Thyroid gland (tissue), 4 donors: ENCODE results near the gene YES1. TPM values are rescaled to one million over a fixed set of nuclear protein-coding genes. Genes with fewer than 3 reads are reported as not detected.

Source experiments
- DNase-seq, 2 donors: peaks; one replicate each; pipeline ENCODE4 v3.0.0-alpha.2; 2019
- H3K27ac ChIP-seq, 3 donors: fragments of 200-600 bp; sonication (generic); 1 replicate in 2 of 3; 2 replicates in 1 of 3; pipeline ENCODE4 v1.5.1; 2016 to 2019; ENCODE audit warnings: mild to moderate bottlenecking in 1 of 3, moderate library complexity in 1 of 3
- H3K27me3 ChIP-seq: fragments of 200-600 bp; sonication (generic); one replicate; pipeline ENCODE4 v1.5.1; 2019
- H3K36me3 ChIP-seq, 2 donors: fragments of 200-600 bp; sonication (generic); one replicate each; pipeline ENCODE4 v1.5.1; 2016 to 2019
- H3K4me1 ChIP-seq, 2 donors: fragments of 200-600 bp; sonication (generic); one replicate each; pipeline ENCODE4 v1.5.1; 2017 to 2019
- H3K4me3 ChIP-seq, 3 donors: fragments of 200-600 bp; sonication (generic); replicated peaks in 1 of 3; 1 replicate in 2 of 3; 2 replicates in 1 of 3; pipeline ENCODE4 v1.5.1; 2016; ENCODE audit warnings: mild to moderate bottlenecking in 1 of 3
- H3K9me3 ChIP-seq: fragments of 200-600 bp; sonication (generic); one replicate; pipeline ENCODE4 v1.5.1; 2017
- POLR2A ChIP-seq, 2 donors: fragments of 450-650 bp; IDR thresholded peaks; one replicate each; pipeline ENCODE4 v1.6.1; 2017; ENCODE audit warnings: antibody characterized with exemption in 2 of 2, mild to moderate bottlenecking in 2 of 2, moderate library complexity in 1 of 2
- WGBS, 2 donors: methylation state at CpG; one replicate each; pipeline ENCODE4 v1.1.5; 2017; 5-methylcytosine and 5-hydroxymethylcytosine counted together
- intact Hi-C: fragments of 100-400 bp; cut with DNase I; formaldehyde crosslinking; loops from one replicate; pipeline ENCODE4 v1.15.1; 2023
- total RNA-seq, 4 donors: library from RNA; depleted of rRNA; stranded (reverse); fragments of >200 nt; gene quantifications; one replicate each; pipeline ENCODE4 v1.2.3, GENCODE V29; 2016
- TF ChIP-seq, protein P1 (sequence below), 6 experiments: fragments of 200-600 bp in 3 of 6; fragments of 450-650 bp in 3 of 6; sonication (generic) in 3 of 6; IDR thresholded peaks; one replicate each; pipeline ENCODE4 v1.5.1; 2016 to 2019; ENCODE audit warnings: antibody characterized with exemption in 6 of 6, mild to moderate bottlenecking in 2 of 6, inconsistent platforms in 1 of 6, moderate library complexity in 1 of 6

YES1 gene
- total RNA-seq, 4 donors from 2014 or later, result 68.1 to 107 (median 80.3) TPM

- DNase-seq, result no peak
- Histone ChIP-seq H3K4me3 (no peak overlapping the region), H3K4me1 (no peaks in the 10 kb centered on the region), H3K36me3 (peaks cover 18 to 41% of the 10 kb centered on the region in 2 donors), H3K9me3 (no peaks in the 10 kb centered on the region), H3K27me3 (no peaks in the 10 kb centered on the region), H3K27ac (no peak overlapping the region)
- 98 to 99% methylated on average over 5 of the region's 5 CpGs for WGBS, 2 donors
- intact Hi-C loops, result no loop called here
- no peak for TF ChIP-seq POLR2A (IDR thresholded peaks at IDR 0.05)
Measured at GRCh38 chr18:681985-682384, 130.1 kb downstream of the YES1 start.

GRCh38 chr18:680392-680791 is 131.7 kb downstream of the YES1 start:
- Histone ChIP-seq H3K36me3 (peaks cover 24 to 46% of the 10 kb centered on the region in 2 donors), H3K27ac (no peak overlapping the region), H3K9me3 (no peaks in the 10 kb centered on the region), H3K4me1 (no peaks in the 10 kb centered on the region), H3K4me3 (no peak overlapping the region), H3K27me3 (no peaks in the 10 kb centered on the region)
- DNase-seq, result no peak
- TF ChIP-seq POLR2A (IDR thresholded peaks at IDR 0.05), result no peak
- TF ChIP-seq, protein P1, sequence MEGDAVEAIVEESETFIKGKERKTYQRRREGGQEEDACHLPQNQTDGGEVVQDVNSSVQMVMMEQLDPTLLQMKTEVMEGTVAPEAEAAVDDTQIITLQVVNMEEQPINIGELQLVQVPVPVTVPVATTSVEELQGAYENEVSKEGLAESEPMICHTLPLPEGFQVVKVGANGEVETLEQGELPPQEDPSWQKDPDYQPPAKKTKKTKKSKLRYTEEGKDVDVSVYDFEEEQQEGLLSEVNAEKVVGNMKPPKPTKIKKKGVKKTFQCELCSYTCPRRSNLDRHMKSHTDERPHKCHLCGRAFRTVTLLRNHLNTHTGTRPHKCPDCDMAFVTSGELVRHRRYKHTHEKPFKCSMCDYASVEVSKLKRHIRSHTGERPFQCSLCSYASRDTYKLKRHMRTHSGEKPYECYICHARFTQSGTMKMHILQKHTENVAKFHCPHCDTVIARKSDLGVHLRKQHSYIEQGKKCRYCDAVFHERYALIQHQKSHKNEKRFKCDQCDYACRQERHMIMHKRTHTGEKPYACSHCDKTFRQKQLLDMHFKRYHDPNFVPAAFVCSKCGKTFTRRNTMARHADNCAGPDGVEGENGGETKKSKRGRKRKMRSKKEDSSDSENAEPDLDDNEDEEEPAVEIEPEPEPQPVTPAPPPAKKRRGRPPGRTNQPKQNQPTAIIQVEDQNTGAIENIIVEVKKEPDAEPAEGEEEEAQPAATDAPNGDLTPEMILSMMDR (IDR thresholded peaks at IDR 0.05), result no peak
- 98 to 99% methylated on average over 4 of the region's 4 CpGs for WGBS, 2 donors
- intact Hi-C loops, result no loop called here

DNA sequence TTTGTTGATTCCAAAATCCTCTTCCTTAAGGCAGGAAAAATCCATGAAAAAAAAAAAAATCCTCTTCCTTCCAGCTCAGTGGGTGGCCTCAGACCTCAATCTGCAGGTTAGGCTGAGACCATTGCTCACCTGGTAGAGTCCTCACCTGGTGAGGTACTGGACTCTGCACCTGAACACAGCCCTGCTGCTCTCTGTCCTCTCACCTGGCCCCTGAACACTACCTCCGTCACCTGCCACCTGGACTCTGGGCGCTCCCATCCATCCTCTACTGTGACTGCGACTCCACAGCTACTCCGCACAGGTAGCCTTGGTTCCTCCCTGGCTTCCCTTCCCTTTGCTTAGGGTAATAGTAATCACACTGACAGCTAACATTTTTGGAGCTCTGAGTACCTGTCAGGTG is 132.5 kb downstream of the YES1 start:
- DNase-seq, result no peak
- peaks cover 27 to 50% of the 10 kb centered on the region in 2 donors for H3K36me3 ChIP-seq
- no peaks in the 10 kb centered on the region for H3K27me3 ChIP-seq
- H3K27ac ChIP-seq, result no peak overlapping the region
- 98 to 100% methylated on average over 4 of the region's 4 CpGs for WGBS, 2 donors
- no peaks in the 10 kb centered on the region for H3K4me1 ChIP-seq
- TF ChIP-seq POLR2A (IDR thresholded peaks at IDR 0.05), result no peak
- TF ChIP-seq, protein P1 (IDR thresholded peaks at IDR 0.05), result no peak
- intact Hi-C loops, result no loop called here
- H3K9me3 ChIP-seq, result no peaks in the 10 kb centered on the region
- H3K4me3 ChIP-seq, result no peak overlapping the region

- WGBS, 2 donors, result 91 to 95% methylated on average over 15 of the region's 15 CpGs
- no peaks in the 10 kb centered on the region for H3K9me3 ChIP-seq
- no peaks in the 10 kb centered on the region for H3K27me3 ChIP-seq
- no peak overlapping the region for H3K4me3 ChIP-seq
- TF ChIP-seq POLR2A (IDR thresholded peaks at IDR 0.05), result no peak
- TF ChIP-seq, protein P1 (IDR thresholded peaks at IDR 0.05), result no peak
- no peaks in the 10 kb centered on the region for H3K4me1 ChIP-seq
- no peak for DNase-seq
- intact Hi-C loops, result no loop called here
- H3K27ac ChIP-seq, result no peak overlapping the region
- peaks cover 27 to 50% of the 10 kb centered on the region in 2 donors for H3K36me3 ChIP-seq
Measured at GRCh38 chr18:678482-679182, 133.4 kb downstream of the YES1 start.

- Histone ChIP-seq H3K27me3 (no peaks in the 10 kb centered on the region), H3K36me3 (peaks cover 27 to 47% of the 10 kb centered on the region in 2 donors), H3K9me3 (no peaks in the 10 kb centered on the region), H3K4me1 (no peaks in the 10 kb centered on the region), H3K27ac (no peak overlapping the region), H3K4me3 (no peak overlapping the region)
- no peak for DNase-seq
- TF ChIP-seq, protein P1 (IDR thresholded peaks at IDR 0.05), result no peak
- no peak for TF ChIP-seq POLR2A (IDR thresholded peaks at IDR 0.05)
- 93 to 94% methylated on average over 14 of the region's 14 CpGs for WGBS, 2 donors
- intact Hi-C loops, result no loop called here
Measured at GRCh38 chr18:677951-678381, 134.1 kb downstream of the YES1 start.
